ENCODE measurements around the gene GRIN2D.
A peak's percentile ranks its signal among the peaks of the same experiment; 100 is the strongest.

Gene GRIN2D

DNA sequence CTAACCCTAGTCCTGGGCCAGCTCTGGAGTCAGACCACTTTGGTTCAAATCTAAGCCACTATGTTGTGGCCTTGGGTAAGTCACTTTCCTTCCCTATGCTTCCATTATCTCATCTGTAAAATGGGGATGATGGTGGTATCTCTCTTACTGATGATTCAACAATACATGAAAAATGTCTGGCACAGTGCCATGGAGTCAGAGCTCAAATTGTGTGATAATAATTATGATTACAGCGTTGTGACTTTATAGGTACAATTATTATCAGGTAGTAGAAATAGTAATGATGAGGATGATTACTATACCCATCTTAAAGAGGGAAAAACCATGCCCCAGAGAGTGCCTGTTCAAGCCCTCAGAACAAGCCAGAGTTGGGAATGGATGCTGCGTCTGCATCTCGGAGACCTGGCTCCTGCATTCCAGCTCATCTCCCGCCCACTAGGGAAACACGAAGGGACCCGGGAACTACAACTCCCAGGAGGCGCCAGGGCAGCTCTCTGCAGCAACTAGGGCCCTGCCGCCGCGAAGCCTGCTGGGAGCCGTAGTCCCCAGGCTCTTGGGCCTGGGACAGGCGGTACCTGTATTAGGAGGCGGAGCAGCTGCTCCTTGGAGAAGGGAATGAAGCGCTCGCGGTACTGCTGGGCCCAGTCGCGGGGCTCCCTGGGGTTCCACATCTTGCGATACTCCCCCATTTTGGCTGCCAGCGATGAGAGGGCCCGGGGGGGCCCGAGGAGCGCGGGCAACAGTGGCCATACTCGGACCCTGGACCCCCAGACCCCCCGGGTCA, 30.6 kb upstream of the GRIN2D start:
- Histone ChIP-seq H3K9ac (ENCODE audit: low read length) (peak overlapping the region; percentile 83), H3F3A (ENCODE audit: insufficient read depth, low read length) (no peaks in the 10 kb centered on the region), H3K79me2 (ENCODE audit: insufficient read depth, low read length) (no peaks in the 10 kb centered on the region), H3K27me3 (ENCODE audit: insufficient read depth, low read length) (no peaks in the 10 kb centered on the region), H3K36me3 (ENCODE audit: insufficient read depth, low read length) (no peaks in the 10 kb centered on the region), H3K4me3 (ENCODE audit: low read depth, low read length, poor library complexity, severe bottlenecking) (peak overlapping the region; percentile 71), H3K9me2 (ENCODE audit: low read depth, low read length) (no peaks in the 10 kb centered on the region), H4K20me1 (ENCODE audit: insufficient read depth, low read length) (no peaks in the 10 kb centered on the region), H3K4me1 (ENCODE audit: insufficient read depth, low read length, severe bottlenecking) (peaks cover 16% of the 10 kb centered on the region), H3K4me2 (ENCODE audit: low read length) (peak overlapping the region; percentile 71), H2AFZ (ENCODE audit: low read length) (no peak overlapping the region), H3K9me3 (ENCODE audit: low read length) (no peaks in the 10 kb centered on the region), H3K27ac (ENCODE audit: low read depth, low read length, poor library complexity, severe bottlenecking) (peak overlapping the region; percentile 74)
- TF ChIP-seq, protein P1, sequence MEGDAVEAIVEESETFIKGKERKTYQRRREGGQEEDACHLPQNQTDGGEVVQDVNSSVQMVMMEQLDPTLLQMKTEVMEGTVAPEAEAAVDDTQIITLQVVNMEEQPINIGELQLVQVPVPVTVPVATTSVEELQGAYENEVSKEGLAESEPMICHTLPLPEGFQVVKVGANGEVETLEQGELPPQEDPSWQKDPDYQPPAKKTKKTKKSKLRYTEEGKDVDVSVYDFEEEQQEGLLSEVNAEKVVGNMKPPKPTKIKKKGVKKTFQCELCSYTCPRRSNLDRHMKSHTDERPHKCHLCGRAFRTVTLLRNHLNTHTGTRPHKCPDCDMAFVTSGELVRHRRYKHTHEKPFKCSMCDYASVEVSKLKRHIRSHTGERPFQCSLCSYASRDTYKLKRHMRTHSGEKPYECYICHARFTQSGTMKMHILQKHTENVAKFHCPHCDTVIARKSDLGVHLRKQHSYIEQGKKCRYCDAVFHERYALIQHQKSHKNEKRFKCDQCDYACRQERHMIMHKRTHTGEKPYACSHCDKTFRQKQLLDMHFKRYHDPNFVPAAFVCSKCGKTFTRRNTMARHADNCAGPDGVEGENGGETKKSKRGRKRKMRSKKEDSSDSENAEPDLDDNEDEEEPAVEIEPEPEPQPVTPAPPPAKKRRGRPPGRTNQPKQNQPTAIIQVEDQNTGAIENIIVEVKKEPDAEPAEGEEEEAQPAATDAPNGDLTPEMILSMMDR (IDR thresholded peaks at IDR 0.05; ENCODE audit: low read length), result no peak
- no peak for TF ChIP-seq EZH2 (IDR thresholded peaks at IDR 0.05; ENCODE audit: borderline replicate concordance, low read length)

DNA sequence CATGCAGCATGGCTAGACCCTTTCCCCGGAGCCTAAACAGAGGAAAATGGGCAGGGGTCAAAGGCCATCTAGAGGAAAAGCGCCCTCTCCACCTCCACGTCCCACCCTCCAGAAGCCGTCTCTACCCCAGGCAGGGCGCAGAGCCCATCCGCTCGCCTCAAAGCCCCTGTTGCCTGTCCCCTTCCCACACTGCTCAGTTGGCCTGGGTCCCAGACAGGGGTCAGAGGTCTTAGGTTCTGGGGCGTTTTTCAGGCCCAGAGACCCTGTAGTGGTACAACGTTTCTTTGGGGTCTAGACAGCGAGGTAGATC, 30.0 kb upstream of the GRIN2D start:
- Histone ChIP-seq H3K4me2 (ENCODE audit: low read length) (peak overlapping the region; percentile 71), H3K9ac (ENCODE audit: low read length) (peak overlapping the region; percentile 83), H4K20me1 (ENCODE audit: insufficient read depth, low read length) (no peaks in the 10 kb centered on the region), H3K4me1 (ENCODE audit: insufficient read depth, low read length, severe bottlenecking) (peaks cover 16% of the 10 kb centered on the region), H3K27me3 (ENCODE audit: insufficient read depth, low read length) (no peaks in the 10 kb centered on the region), H3K9me2 (ENCODE audit: low read depth, low read length) (no peaks in the 10 kb centered on the region), H3K27ac (ENCODE audit: low read depth, low read length, poor library complexity, severe bottlenecking) (peak overlapping the region; percentile 74), H3K36me3 (ENCODE audit: insufficient read depth, low read length) (no peaks in the 10 kb centered on the region), H3K79me2 (ENCODE audit: insufficient read depth, low read length) (no peaks in the 10 kb centered on the region), H2AFZ (ENCODE audit: low read length) (no peak overlapping the region), H3F3A (ENCODE audit: insufficient read depth, low read length) (no peaks in the 10 kb centered on the region), H3K9me3 (ENCODE audit: low read length) (no peaks in the 10 kb centered on the region), H3K4me3 (ENCODE audit: low read depth, low read length, poor library complexity, severe bottlenecking) (peak overlapping the region; percentile 71)
- TF ChIP-seq EZH2 (IDR thresholded peaks at IDR 0.05; ENCODE audit: borderline replicate concordance, low read length), result no peak
- TF ChIP-seq, protein P1 (IDR thresholded peaks at IDR 0.05; ENCODE audit: low read length), result no peak

DNA sequence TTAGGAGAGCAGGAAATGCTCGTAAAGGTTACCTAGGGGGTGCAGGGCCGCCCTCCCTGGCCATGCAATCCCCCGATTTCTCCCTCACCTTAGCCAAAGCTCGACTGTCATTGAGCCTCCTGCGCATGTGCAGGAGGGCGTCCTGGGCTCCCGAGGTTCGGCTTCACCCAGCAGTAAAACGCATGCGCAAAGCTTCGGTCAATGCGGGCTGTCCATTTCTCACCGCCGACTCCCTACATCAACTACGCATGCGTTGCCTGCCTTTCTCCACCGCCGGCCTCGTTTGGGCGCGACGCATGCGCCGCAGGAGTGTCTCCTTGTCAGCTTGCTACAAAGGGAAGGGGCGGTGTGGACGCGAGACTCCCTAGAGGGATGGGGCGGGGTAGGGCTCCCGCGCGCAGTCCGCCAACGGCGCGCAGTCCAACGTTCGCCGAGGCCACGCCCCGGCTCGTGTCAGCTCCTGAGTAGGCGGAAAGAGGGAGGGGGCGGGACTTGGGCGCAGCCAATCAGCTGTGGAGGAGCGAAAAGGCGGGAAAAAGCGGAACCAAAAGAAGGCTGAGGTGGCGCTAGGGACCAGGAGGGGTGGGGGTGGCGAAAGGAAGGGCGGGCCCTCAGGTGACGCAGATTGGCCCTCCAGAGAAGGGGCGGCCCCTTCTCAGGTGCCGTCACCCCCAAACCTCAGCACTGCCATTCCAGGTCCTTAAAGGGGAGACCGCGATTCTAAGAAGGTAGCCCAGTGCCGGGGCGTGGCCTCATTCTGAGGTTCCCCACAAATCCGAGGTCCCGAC, 29.5 kb upstream of the GRIN2D start, which contains the start of the genes SYNGR4 and TMEM143:
SYNGR4 (plus strand) TSS at position 558 of the 788 bp plus-strand sequence. CDS start 1,476 bp downstream, outside the sequence.
TMEM143 (minus strand) TSS at position 131 of the 788 bp plus-strand sequence; CDS start at position 111, 20 bp downstream.
- no peak within 1 kb of the TSS for H2AFZ ChIP-seq (ENCODE audit: low read length)
- no peaks in the 10 kb centered on the region for H3K36me3 ChIP-seq (ENCODE audit: insufficient read depth, low read length)
- peak within 1 kb of the TSS; percentile 78 for H3K27ac ChIP-seq (ENCODE audit: low read depth, low read length, poor library complexity, severe bottlenecking)
- no peaks in the 10 kb centered on the region for H3K9me3 ChIP-seq (ENCODE audit: low read length)
- H3K79me2 ChIP-seq (ENCODE audit: insufficient read depth, low read length), result no peaks in the 10 kb centered on the region
- H3K4me1 ChIP-seq (ENCODE audit: insufficient read depth, low read length, severe bottlenecking), result peaks cover 16% of the 10 kb centered on the region
- peak within 1 kb of the TSS; percentile 98 for H3K4me2 ChIP-seq (ENCODE audit: low read length)
- H3F3A ChIP-seq (ENCODE audit: insufficient read depth, low read length), result no peaks in the 10 kb centered on the region
- no peaks in the 10 kb centered on the region for H4K20me1 ChIP-seq (ENCODE audit: insufficient read depth, low read length)
- peak within 1 kb of the TSS; percentile 71 for H3K4me3 ChIP-seq (ENCODE audit: low read depth, low read length, poor library complexity, severe bottlenecking)
- peak within 1 kb of the TSS; percentile 84 for H3K9ac ChIP-seq (ENCODE audit: low read length)
- no peaks in the 10 kb centered on the region for H3K9me2 ChIP-seq (ENCODE audit: low read depth, low read length)
- TF ChIP-seq EZH2 (IDR thresholded peaks at IDR 0.05; ENCODE audit: borderline replicate concordance, low read length), result no peak
- TF ChIP-seq, protein P1 (IDR thresholded peaks at IDR 0.05; ENCODE audit: low read length), result no peak
- no peaks in the 10 kb centered on the region; the same call in 1 of the 2 replicates for H3K27me3 ChIP-seq (ENCODE audit: insufficient read depth, low read length)
